HFFc6 (cell line): Measurements from ENCODE around the gene AP4M1. TPM values are rescaled to one million over a fixed set of nuclear protein-coding genes. Genes with fewer than 3 reads are reported as not detected.

Source experiments
- DNase-seq: peaks from one replicate; pipeline ENCODE4 v3.0.0-alpha.2; 2018
- H3K27ac Mint-ChIP-seq: 2 replicates; pipeline ENCODE4 v1.8.0; 2020; ENCODE audit warnings: mild to moderate bottlenecking, mixed read lengths
- H3K27me3 Mint-ChIP-seq: 2 replicates; pipeline ENCODE4 v1.8.0; 2021; ENCODE audit warnings: mild to moderate bottlenecking, moderate library complexity, mixed read lengths; ENCODE audit not compliant: insufficient read depth
- H3K36me3 Mint-ChIP-seq: 2 replicates; pipeline ENCODE4 v1.8.0; 2021; ENCODE audit warnings: low read depth, mixed read lengths
- H3K4me1 Mint-ChIP-seq: 2 replicates; pipeline ENCODE4 v1.8.0; 2020; ENCODE audit warnings: low read depth, mixed read lengths
- H3K4me3 Mint-ChIP-seq: 2 replicates; pipeline ENCODE4 v1.8.0; 2020; ENCODE audit warnings: mild to moderate bottlenecking, moderate library complexity, mixed read lengths
- H3K9me3 Mint-ChIP-seq: 2 replicates; pipeline ENCODE4 v1.8.0; 2020; ENCODE audit warnings: mild to moderate bottlenecking, mixed read lengths
- total RNA-seq, 6 experiments: library from RNA; stranded (reverse); fragmentation: NEBNext Ultra II Directional; extraction: Animal tissue kit (Norgen Biotek cat#: 25700); gene quantifications; 2 replicates in 1 of 6; 3 replicates in 5 of 6; pipeline ENCODE4 v1.2.3, GENCODE V29; 2021
- TF ChIP-seq, protein P1 (sequence below): fragments of 200-600 bp; sonication (generic); IDR thresholded peaks from 2 replicates; pipeline ENCODE4 v1.5.0; 2021; ENCODE audit warnings: antibody characterized with exemption, mild to moderate bottlenecking

Gene AP4M1
- total RNA-seq, 6 experiments from 2014 or later, result 20.2 to 24.5 (median 21.9) TPM

GRCh38 chr7:100124301-100125230 lies 23.1 kb downstream of the AP4M1 start:
- Mint-ChIP-seq H3K4me3 (no peak overlapping the region), H3K27ac (no peak overlapping the region; the same call in 1 of the 2 replicates), H3K9me3 (no peaks in the 10 kb centered on the region), H3K4me1 (peaks cover 17% of the 10 kb centered on the region), H3K27me3 (peaks cover 6% of the 10 kb centered on the region), H3K36me3 (peaks cover 8% of the 10 kb centered on the region; the same call in 1 of the 2 replicates)
- DNase-seq, result no peak
- TF ChIP-seq, protein P1, sequence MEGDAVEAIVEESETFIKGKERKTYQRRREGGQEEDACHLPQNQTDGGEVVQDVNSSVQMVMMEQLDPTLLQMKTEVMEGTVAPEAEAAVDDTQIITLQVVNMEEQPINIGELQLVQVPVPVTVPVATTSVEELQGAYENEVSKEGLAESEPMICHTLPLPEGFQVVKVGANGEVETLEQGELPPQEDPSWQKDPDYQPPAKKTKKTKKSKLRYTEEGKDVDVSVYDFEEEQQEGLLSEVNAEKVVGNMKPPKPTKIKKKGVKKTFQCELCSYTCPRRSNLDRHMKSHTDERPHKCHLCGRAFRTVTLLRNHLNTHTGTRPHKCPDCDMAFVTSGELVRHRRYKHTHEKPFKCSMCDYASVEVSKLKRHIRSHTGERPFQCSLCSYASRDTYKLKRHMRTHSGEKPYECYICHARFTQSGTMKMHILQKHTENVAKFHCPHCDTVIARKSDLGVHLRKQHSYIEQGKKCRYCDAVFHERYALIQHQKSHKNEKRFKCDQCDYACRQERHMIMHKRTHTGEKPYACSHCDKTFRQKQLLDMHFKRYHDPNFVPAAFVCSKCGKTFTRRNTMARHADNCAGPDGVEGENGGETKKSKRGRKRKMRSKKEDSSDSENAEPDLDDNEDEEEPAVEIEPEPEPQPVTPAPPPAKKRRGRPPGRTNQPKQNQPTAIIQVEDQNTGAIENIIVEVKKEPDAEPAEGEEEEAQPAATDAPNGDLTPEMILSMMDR, result no peak

- no peak for DNase-seq
- Mint-ChIP-seq H3K9me3 (no peaks in the 10 kb centered on the region), H3K4me1 (peaks cover 9% of the 10 kb centered on the region), H3K36me3 (peaks cover 8% of the 10 kb centered on the region; the same call in 1 of the 2 replicates), H3K4me3 (peak overlapping the region; percentile 99), H3K27ac (peak overlapping the region; percentile 99), H3K27me3 (peaks cover 6% of the 10 kb centered on the region)
- TF ChIP-seq, protein P1, result no peak
Measured at GRCh38 chr7:100126239-100126930, 24.9 kb downstream of the AP4M1 start.

DNA sequence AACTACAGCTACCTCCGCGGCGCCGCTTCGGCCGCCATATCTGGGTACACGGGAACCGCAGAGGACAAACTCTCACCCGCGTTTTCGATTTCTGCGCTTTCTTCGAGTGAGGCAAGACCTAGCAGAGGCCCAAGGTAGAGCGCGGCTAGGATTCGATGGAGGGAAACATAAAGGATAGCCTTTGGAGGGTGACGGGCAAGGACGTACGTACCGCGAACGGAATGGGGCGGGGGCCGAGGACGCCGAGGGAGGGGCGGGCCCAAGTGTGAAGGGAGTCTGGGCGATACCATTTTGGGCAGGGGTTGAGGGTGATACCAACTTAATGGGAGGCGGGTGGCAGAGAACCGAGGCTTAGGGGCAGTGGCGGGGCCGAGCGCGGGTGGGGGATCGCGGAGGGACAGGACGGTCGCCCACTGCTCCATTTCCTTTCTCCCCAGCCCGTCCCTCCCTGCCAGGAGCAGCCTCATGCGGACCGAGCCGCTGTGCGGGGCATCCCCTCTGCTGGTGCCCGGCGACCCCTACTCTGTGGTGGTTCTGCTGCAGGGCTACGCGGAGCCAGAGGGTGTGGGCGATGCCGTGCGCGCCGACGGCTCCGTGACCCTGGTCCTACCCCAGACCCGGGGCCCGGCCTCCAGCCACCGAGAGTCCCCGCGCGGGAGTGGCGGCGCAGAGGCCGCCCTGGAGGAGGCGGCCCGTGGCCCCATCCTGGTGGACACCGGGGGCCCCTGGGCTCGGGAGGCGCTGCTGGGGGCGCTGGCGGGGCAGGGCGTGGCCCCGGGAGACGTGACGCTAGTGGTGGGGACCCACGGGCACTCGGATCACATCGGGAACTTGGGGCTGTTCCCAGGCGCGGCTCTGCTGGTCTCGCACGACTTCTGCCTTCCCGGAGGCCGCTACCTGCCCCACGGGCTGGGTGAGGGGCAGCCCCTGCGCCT lies 25.8 kb downstream of the AP4M1 start, which contains the start of gene MBLAC1:
TSS of gene MBLAC1 (plus strand) at position 37 of the 935 bp plus-strand sequence. CDS start at position 466, 429 bp downstream.
- H3K4me3 Mint-ChIP-seq, result peak within 1 kb of the TSS; percentile 99
- peaks cover 6% of the 10 kb centered on the region; the same call in 1 of the 2 replicates for H3K36me3 Mint-ChIP-seq
- DNase-seq, result peak; percentile 84
- peaks cover 15% of the 10 kb centered on the region for H3K4me1 Mint-ChIP-seq
- H3K27ac Mint-ChIP-seq, result peak within 1 kb of the TSS; percentile 99
- H3K27me3 Mint-ChIP-seq, result peaks cover 6% of the 10 kb centered on the region
- H3K9me3 Mint-ChIP-seq, result no peaks in the 10 kb centered on the region
- TF ChIP-seq, protein P1, result peak; percentile 8; the same call in 1 of the 2 replicates

GRCh38 chr7:100127866-100128636 lies 26.6 kb downstream of the AP4M1 start:
- Mint-ChIP-seq H3K4me3 (peak overlapping the region; percentile 84), H3K4me1 (peaks cover 23% of the 10 kb centered on the region), H3K27me3 (peaks cover 6% of the 10 kb centered on the region), H3K27ac (peak overlapping the region; percentile 76), H3K9me3 (no peaks in the 10 kb centered on the region), H3K36me3 (no peaks in the 10 kb centered on the region; the same call in 1 of the 2 replicates)
- DNase-seq, result peak; percentile 14
- TF ChIP-seq, protein P1, result no peak; the same call in 1 of the 2 replicates
